SK-N-SH (cell line): Measurements from ENCODE around the gene SLC35G1. TPM values are rescaled to one million over a fixed set of nuclear protein-coding genes. Genes with fewer than 3 reads are reported as not detected.

ENCODE experiments used
- CTCF ChIA-PET: fragments of 300-600, 350-600 bp; formaldehyde crosslinking; extraction: SDS; loops from one replicate; lab custom pipeline; 2021; lab: Yijun Ruan, JAX
- POLR2A ChIA-PET: fragments of 350-600 bp; sonication (Branson Sonifier 250); formaldehyde crosslinking; extraction: SDS; loops from one replicate; lab custom pipeline; 2020; ENCODE audit warnings: antibody characterized with exemption, inconsistent platforms; lab: Yijun Ruan, JAX
- DNase-seq: peaks from one replicate; pipeline ENCODE4 v3.0.0; 2012
- H2AFZ ChIP-seq: fragments of 200-600 bp; sonication (generic); 2 replicates; pipeline ENCODE4 v1.8.1; 2016; ENCODE audit warnings: antibody characterized with exemption, mild to moderate bottlenecking, low read depth
- H3F3A ChIP-seq: fragments of 200-600 bp; sonication (generic); replicated peaks from 2 replicates; pipeline ENCODE3; 2016; ENCODE audit warnings: antibody characterized with exemption, mild to moderate bottlenecking; ENCODE audit not compliant: insufficient read depth
- H3K27ac ChIP-seq, 2 experiments: fragments of 200-500 bp in 1 of 2; fragments of 200-600 bp in 1 of 2; sonication (Bioruptor generic) in 1 of 2; sonication (generic), shearing (Covaris generic) in 1 of 2; 2 replicates each; pipeline versions ENCODE4 v1.5.1 to v1.6.1; 2014 to 2016; ENCODE audit warnings: low read depth in 2 of 2, inconsistent platforms in 1 of 2, low read length in 1 of 2, mild to moderate bottlenecking in 1 of 2, mixed read lengths in 1 of 2
- H3K27me3 ChIP-seq: fragments of 200-600 bp; sonication (generic), shearing (Covaris generic); 2 replicates; pipeline ENCODE4 v1.6.1; 2016; ENCODE audit warnings: mixed run types; ENCODE audit not compliant: insufficient read depth
- H3K36me3 ChIP-seq, 2 experiments: fragments of 200-500 bp in 1 of 2; fragments of 200-600 bp in 1 of 2; sonication (Bioruptor generic) in 1 of 2; sonication (generic) in 1 of 2; replicated peaks in 1 of 2; 2 replicates each; pipeline versions ENCODE3 to v1.5.1; 2014 to 2016; ENCODE audit warnings: low read length in 1 of 2, mild to moderate bottlenecking in 1 of 2; ENCODE audit not compliant: insufficient read depth in 2 of 2, control insufficient read depth in 1 of 2
- H3K4me1 ChIP-seq, 2 experiments: fragments of 200-500 bp in 1 of 2; fragments of 200-600 bp in 1 of 2; sonication (Bioruptor generic) in 1 of 2; sonication (generic), shearing (Covaris generic) in 1 of 2; 2 replicates each; pipeline versions ENCODE4 v1.5.1 to v1.6.1; 2014 to 2016; ENCODE audit warnings: low read depth in 1 of 2, low read length in 1 of 2, mixed run types in 1 of 2; ENCODE audit not compliant: insufficient read depth in 2 of 2, control insufficient read depth in 1 of 2
- H3K4me2 ChIP-seq: fragments of 200-600 bp; sonication (generic), shearing (Covaris generic); 2 replicates; pipeline ENCODE4 v1.6.1; 2017; ENCODE audit warnings: mixed run types
- H3K4me3 ChIP-seq, 2 experiments: fragments of 200-500 bp in 1 of 2; fragments of 200-600 bp in 1 of 2; sonication (Bioruptor generic) in 1 of 2; sonication (generic), shearing (Covaris generic) in 1 of 2; 2 replicates each; pipeline versions ENCODE4 v1.5.1 to v1.8.1; 2014 to 2016; ENCODE audit warnings: low read depth in 2 of 2, inconsistent platforms in 1 of 2, low read length in 1 of 2, mild to moderate bottlenecking in 1 of 2, mixed read lengths in 1 of 2, moderate library complexity in 1 of 2
- H3K79me2 ChIP-seq: fragments of 200-600 bp; sonication (generic); 2 replicates; pipeline ENCODE4 v1.8.1; 2017; ENCODE audit warnings: mild to moderate bottlenecking; ENCODE audit not compliant: insufficient read depth
- H3K9ac ChIP-seq: fragments of 200-600 bp; sonication (generic); 2 replicates; pipeline ENCODE4 v1.6.1; 2017; ENCODE audit warnings: mixed run types
- H3K9me2 ChIP-seq: fragments of 200-600 bp; sonication (generic); 2 replicates; pipeline ENCODE4 v1.6.1; 2017; ENCODE audit warnings: mixed run types
- H3K9me3 ChIP-seq: fragments of 200-600 bp; sonication (generic); 2 replicates; pipeline ENCODE4 v1.6.1; 2017; ENCODE audit warnings: mixed run types, mild to moderate bottlenecking, moderate library complexity
- H4K20me1 ChIP-seq: fragments of 200-600 bp; sonication (generic); 2 replicates; pipeline ENCODE4 v1.6.1; 2017; ENCODE audit warnings: mild to moderate bottlenecking, mixed run types; ENCODE audit not compliant: insufficient read depth
- CHD2 ChIP-seq: fragments of 150-350 bp; IDR thresholded peaks from 2 replicates; pipeline ENCODE4 v1.6.1; 2018; ENCODE audit warnings: low read length; ENCODE audit not compliant: partially characterized antibody
- ELF1 ChIP-seq: IDR thresholded peaks from 2 replicates; pipeline ENCODE4 v1.4.0; 2012
- EP300 ChIP-seq, 2 experiments: IDR thresholded peaks; 2 replicates each; pipeline versions ENCODE4 v1.4.0 to v1.6.1; 2012; ENCODE audit warnings: borderline replicate concordance in 1 of 2, low read depth in 1 of 2, low read length in 1 of 2
- FOSL2 ChIP-seq: IDR thresholded peaks from 2 replicates; pipeline ENCODE4 v1.4.0; 2012; ENCODE audit warnings: low read depth, mild to moderate bottlenecking, moderate library complexity, borderline replicate concordance
- GATA2 ChIP-seq: sonication (generic); formaldehyde crosslinking; IDR thresholded peaks from 2 replicates; pipeline ENCODE4 v1.5.0; 2020; ENCODE audit warnings: mild to moderate bottlenecking, missing genetic modification reagents
- IRF3 ChIP-seq: fragments of 150-350 bp; IDR thresholded peaks from 2 replicates; pipeline ENCODE4 v1.6.1; 2016; ENCODE audit warnings: mild to moderate bottlenecking, low read depth, low read length
- MXI1 ChIP-seq: IDR thresholded peaks from 2 replicates; pipeline ENCODE4 v1.6.1; 2012; ENCODE audit warnings: mild to moderate bottlenecking, low read depth, low read length, improper control_type of control experiment
- NRF1 ChIP-seq: IDR thresholded peaks from 2 replicates; pipeline ENCODE4 v1.6.1; 2012; ENCODE audit warnings: low read depth, mild to moderate bottlenecking, low read length
- POLR2AphosphoS5 ChIP-seq: IDR thresholded peaks from 2 replicates; pipeline ENCODE4 v1.6.1; 2012; ENCODE audit warnings: low read depth, low read length
- RAD21 ChIP-seq: IDR thresholded peaks from 2 replicates; pipeline ENCODE4 v1.6.1; 2012; ENCODE audit warnings: mild to moderate bottlenecking, low read length
- RCOR1 ChIP-seq: fragments of 150-350 bp; IDR thresholded peaks from 2 replicates; pipeline ENCODE4 v1.6.1; 2017; ENCODE audit warnings: antibody characterized with exemption, low read length
- TAF1 ChIP-seq: IDR thresholded peaks from 2 replicates; pipeline ENCODE4 v1.6.1; 2012; ENCODE audit warnings: low read depth, mild to moderate bottlenecking, low read length, moderate library complexity, borderline replicate concordance
- TCF12 ChIP-seq: IDR thresholded peaks from 2 replicates; pipeline ENCODE4 v1.4.0; 2012
- TEAD4 ChIP-seq: IDR thresholded peaks from 2 replicates; pipeline ENCODE4 v1.4.0; 2012; ENCODE audit warnings: mild to moderate bottlenecking, borderline replicate concordance; ENCODE audit not compliant: insufficient read depth
- USF1 ChIP-seq: IDR thresholded peaks from 2 replicates; pipeline ENCODE4 v1.4.0; 2012; ENCODE audit warnings: low read depth, borderline replicate concordance
- YY1 ChIP-seq: IDR thresholded peaks from 2 replicates; pipeline ENCODE4 v1.4.0; 2012; ENCODE audit warnings: low read depth, mild to moderate bottlenecking
- WGBS: methylation state at CpG from one replicate; pipeline ENCODE4 v1.1.6; 2017; ENCODE audit warnings: low lambda C conversion rate; 5-methylcytosine and 5-hydroxymethylcytosine counted together
- polyA plus RNA-seq, 3 experiments: library from polyadenylated mRNA; depleted of rRNA; stranded (reverse); fragments of >200 nt; gene quantifications; 2 replicates each; pipeline ENCODE4 v1.2.3, GENCODE V29; 2012
- TF ChIP-seq, protein P1 (sequence below): fragments of 200-600 bp; sonication (generic); IDR thresholded peaks from 2 replicates; pipeline ENCODE4 v1.6.1; 2017; ENCODE audit warnings: antibody characterized with exemption, mild to moderate bottlenecking, moderate library complexity
- TF ChIP-seq, protein P2 (sequence below): IDR thresholded peaks from 2 replicates; pipeline ENCODE4 v1.4.0; 2012; ENCODE audit warnings: low read depth

The SLC35G1 gene
- polyA plus RNA-seq, 1 of the 3 experiments (the other 2 are of a cell fraction), result 5.1 TPM

- TF ChIP-seq RAD21, result no peak
- TF ChIP-seq, protein P1, sequence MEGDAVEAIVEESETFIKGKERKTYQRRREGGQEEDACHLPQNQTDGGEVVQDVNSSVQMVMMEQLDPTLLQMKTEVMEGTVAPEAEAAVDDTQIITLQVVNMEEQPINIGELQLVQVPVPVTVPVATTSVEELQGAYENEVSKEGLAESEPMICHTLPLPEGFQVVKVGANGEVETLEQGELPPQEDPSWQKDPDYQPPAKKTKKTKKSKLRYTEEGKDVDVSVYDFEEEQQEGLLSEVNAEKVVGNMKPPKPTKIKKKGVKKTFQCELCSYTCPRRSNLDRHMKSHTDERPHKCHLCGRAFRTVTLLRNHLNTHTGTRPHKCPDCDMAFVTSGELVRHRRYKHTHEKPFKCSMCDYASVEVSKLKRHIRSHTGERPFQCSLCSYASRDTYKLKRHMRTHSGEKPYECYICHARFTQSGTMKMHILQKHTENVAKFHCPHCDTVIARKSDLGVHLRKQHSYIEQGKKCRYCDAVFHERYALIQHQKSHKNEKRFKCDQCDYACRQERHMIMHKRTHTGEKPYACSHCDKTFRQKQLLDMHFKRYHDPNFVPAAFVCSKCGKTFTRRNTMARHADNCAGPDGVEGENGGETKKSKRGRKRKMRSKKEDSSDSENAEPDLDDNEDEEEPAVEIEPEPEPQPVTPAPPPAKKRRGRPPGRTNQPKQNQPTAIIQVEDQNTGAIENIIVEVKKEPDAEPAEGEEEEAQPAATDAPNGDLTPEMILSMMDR, result no peak
Measured at GRCh38 chr10:93938140-93938539, 44.4 kb downstream of the SLC35G1 start (continued).

DNA sequence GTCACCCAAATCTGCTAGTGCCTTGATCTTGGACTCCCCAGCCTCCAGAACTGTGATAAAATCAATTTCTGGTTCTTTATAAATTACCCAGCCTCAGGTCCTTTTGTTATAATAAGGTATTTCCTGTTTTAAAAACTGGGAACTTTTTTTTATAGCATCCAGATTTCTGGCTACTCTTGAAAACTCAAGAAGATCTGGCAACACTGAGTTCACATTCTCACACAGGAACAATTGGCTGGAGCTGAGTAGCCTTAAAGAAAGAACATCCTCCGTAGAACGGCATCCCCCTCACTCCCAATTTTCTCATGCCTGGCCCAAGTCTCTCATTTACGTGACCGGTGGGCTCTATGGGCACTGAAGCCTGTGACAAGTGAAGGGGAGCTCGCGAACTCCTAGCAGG, 47.1 kb downstream of the SLC35G1 start:
- Histone ChIP-seq H3K4me2 (no peak overlapping the region), H3K4me1 (no peaks in the 10 kb centered on the region), H3K9me3 (no peaks in the 10 kb centered on the region), H3K36me3 (no peaks in the 10 kb centered on the region), H2AFZ (no peak overlapping the region), H3K27ac (no peak overlapping the region), H3K4me3 (no peak overlapping the region), H4K20me1 (no peaks in the 10 kb centered on the region), H3K9ac (no peak overlapping the region), H3K9me2 (no peaks in the 10 kb centered on the region), H3K79me2 (no peaks in the 10 kb centered on the region), H3F3A (no peaks in the 10 kb centered on the region), H3K27me3 (no peaks in the 10 kb centered on the region)
- ChIA-PET CTCF (interaction anchor here (1.4 kb wide), 1 partner anchor 24 kb away, joined by 6 read pairs; no protein-coding TSS in a partner anchor), POLR2A (no interaction called here)
- TF ChIP-seq FOSL2 (no peak), USF1 (no peak), TEAD4 (no peak), IRF3 (no peak), POLR2AphosphoS5 (no peak), GATA2 (CRISPR knock-in tag) (no peak), RCOR1 (no peak), MXI1 (no peak), TCF12 (no peak), CHD2 (no peak), TAF1 (no peak), NRF1 (no peak), YY1 (no peak), ELF1 (no peak), EP300 (IDR thresholded peaks at IDR 0.05; ENCODE audit: borderline replicate concordance in 1 of 2, low read depth in 1 of 2, low read length in 1 of 2) (no peak)
- TF ChIP-seq, protein P2, sequence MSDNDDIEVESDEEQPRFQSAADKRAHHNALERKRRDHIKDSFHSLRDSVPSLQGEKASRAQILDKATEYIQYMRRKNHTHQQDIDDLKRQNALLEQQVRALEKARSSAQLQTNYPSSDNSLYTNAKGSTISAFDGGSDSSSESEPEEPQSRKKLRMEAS, result no peak
- WGBS, result 78% methylated on average over 6 of the region's 6 CpGs
- DNase-seq, result no peak
